Activated CD4-positive, alpha-beta T cell treated with anti-CD3 and anti-CD28 coated beads, Interleukin-2, Interleukin-6, amounts not matched to agents 100 ng/mL and 50 ng/mL, durations not matched to agents 16 hours and 8 hours (primary cell): ENCODE results near the gene ACOT7.

Source experiments
- DNase-seq: peaks from one replicate; pipeline ENCODE4 v3.0.0-alpha.2; 2020

Gene ACOT7

GRCh38 chr1:6280761-6281451 lies 112.7 kb downstream of the ACOT7 start:
- no peak for DNase-seq

DNA sequence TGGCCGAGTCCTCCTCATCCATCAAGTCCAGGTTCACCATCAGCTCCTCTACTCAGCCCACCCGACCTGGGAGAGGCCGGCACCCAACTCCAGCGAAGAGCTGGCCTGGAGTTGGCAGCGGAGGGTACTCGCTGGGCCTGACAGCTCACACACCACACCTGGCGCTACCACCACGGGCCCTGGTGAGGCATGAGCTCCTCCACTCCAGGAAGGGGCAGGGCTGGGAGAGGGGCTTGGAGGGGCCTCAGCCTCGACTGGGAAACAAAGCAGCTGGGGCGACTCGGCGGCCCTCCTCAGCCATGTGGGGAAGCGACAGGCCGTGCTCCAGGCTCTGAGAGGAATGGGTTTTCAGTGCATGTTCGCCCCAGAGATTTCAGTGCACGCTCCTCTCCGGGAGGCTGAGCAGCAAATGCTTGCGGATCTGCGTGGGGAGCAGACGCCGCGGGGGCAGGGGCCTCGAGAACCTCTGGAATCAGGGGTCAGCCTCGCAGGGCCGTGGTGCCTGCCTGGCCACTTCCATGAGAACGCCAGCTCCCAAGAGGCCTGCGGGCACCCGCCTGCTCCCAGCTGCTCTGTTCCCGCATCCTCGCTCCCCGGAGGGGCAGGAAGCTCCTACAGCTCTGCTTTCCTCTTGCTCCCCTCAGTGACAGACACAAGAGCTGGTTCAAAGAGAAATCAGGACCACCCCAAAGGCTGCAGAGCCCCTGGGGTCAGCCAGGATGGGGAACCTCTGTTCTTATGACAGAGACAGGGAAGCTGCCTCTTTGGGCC lies 113.8 kb downstream of the ACOT7 start:
- DNase-seq, result no peak

- DNase-seq, result no peak
Observed at GRCh38 chr1:6279066-6279465, 114.5 kb downstream of the ACOT7 start.

DNA sequence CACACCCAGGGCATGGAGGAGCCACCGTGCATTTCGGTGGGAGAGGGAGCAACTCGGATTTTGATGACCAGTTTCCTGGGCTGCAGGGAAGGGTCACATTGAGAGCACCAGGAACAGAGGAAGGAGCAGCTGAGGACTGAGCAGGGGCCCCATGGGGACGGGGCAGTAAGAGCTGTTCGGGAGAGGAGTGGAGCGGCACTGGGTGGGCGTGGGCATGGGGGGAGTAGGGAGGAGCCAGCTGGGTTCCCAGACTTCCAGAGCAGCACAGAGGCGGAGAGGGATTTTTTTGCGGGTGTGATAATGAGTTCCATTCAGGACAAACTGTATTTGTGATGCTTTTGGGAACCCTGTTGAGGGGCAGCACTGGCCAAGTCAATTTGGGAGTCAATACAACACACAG lies 115.3 kb downstream of the ACOT7 start:
- no peak for DNase-seq

GRCh38 chr1:6276811-6277555 lies 116.6 kb downstream of the ACOT7 start:
- DNase-seq, result no peak

GRCh38 chr1:6275826-6276782 lies 117.5 kb downstream of the ACOT7 start:
- no peak for DNase-seq

GRCh38 chr1:6274622-6275139 lies 118.9 kb downstream of the ACOT7 start:
- no peak for DNase-seq

- DNase-seq, result no peak
Observed at GRCh38 chr1:6274102-6274501, 119.5 kb downstream of the ACOT7 start.

GRCh38 chr1:6273380-6273891 lies 120.1 kb downstream of the ACOT7 start:
- DNase-seq, result no peak

DNA sequence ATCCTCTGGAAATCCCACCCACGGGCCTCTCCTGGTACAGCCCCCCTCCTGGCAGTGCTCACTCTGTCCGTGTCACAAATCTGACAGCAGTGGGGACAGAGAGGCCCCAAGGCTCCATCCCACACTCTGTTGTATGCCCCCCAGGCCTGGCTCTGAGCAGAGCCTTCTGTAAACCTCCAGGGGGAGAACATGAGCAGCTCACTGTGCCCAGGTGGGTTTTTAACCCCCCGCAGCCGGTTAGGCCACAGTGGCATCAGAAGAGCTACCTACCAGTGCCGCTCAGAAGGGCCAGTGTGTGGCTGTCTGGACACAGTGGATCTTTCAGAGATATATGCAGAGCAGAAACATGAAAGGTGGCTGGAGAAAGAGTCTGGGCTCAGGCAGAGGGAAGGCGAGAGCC lies 120.7 kb downstream of the ACOT7 start:
- no peak for DNase-seq

DNA sequence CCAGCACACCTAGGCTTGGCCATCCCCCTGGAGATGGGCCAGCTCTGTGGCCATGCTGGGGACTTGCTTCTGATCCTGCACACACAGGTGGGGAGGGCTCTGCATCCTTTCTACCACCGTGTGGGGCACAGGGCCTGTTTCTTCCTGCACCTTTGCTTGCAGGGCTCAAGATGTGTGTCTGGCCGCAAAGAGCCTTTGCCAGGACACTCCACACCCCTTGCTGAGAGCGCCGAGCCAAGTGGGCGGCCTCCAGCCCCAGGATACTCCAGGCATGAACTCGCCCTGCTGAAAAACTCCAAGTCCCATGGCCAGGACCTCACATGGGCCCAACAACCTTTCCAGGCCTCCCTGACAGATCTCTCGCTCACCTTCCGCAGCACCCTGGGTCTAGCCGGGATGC lies 121.1 kb downstream of the ACOT7 start:
- no peak for DNase-seq

DNA sequence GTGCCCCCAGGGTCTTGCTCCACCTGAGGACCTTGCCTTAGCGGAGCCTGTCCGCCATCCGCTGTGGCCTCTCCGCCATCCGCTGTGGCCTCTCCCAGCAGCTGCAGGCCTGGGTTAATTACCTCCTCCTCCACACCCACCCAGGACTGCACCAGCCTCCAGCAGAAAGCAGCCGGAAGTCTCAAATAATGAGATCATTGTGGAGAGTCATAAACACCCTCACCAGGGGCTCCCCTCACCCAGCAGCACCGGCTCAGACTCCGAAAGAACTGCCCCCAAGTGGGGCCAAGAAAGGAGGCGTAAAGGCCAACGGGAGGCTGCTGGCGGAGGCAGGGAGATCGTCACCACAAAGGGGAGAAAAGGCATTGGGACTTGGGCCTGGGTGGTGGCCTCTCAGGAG lies 122.0 kb downstream of the ACOT7 start:
- DNase-seq, result no peak

DNA sequence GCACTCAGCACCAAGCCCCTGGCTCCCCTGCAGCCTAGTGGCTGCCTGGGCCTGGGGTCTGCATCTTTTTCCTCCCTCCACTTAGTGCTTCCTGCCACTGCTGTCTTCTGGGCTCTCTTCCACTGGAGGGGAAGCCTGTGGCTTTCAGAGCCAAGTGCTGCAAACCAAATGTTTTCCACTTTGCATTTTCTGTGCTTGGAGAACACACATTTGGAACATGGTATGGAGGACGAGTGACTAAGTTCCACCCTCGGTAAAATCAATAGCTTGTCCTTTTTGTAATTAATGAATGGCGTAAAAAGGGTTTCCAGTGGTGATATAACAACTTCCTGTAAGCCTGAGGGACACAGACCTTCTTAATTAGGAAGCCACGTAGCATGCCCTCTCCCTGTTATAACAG lies 122.6 kb downstream of the ACOT7 start:
- no peak for DNase-seq

DNA sequence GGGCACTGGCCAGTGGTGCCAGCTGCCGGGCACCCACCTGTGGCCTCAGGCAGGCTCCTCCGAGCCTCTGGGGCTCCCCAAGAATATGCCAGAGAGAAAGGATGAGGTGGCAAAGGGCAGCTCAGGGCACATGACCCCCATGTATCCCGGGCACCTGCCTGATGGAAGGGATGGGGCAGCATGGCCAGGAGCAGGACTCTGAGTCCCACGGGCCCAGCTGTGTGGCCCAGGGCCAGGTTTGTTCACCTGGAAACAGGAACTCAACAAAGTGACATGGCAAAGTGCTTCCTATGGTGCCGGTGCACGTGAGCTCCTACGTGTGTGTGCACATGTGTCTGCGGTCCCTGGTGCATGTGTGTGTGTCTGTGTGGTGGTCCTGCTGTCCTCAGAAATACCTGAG lies 123.2 kb downstream of the ACOT7 start:
- DNase-seq, result no peak

- DNase-seq, result no peak
Observed at GRCh38 chr1:6269720-6270400, 123.7 kb downstream of the ACOT7 start.

DNA sequence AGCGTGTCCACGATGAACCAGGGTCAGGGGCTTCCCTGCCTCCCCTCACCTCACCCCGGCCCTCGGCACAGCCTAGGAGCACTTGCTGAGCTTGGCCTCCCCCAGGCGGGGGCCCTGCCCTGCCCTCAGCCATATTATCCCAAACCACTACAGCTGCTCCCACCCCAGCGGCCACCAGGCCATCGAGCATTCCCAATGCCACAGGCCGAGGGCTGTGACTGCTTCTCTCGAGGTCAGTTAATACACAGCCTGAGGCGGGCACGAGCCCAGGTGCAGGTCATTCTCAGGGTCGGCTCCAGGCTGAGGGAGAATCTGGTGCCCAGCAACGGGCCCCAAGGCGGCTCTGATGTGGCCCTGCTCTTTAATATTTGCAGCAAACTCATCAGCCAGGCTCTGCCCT lies 124.3 kb downstream of the ACOT7 start:
- no peak for DNase-seq

GRCh38 chr1:6268415-6268814 lies 125.2 kb downstream of the ACOT7 start:
- no peak for DNase-seq

GRCh38 chr1:6267686-6268322 lies 125.8 kb downstream of the ACOT7 start:
- DNase-seq, result no peak

DNA sequence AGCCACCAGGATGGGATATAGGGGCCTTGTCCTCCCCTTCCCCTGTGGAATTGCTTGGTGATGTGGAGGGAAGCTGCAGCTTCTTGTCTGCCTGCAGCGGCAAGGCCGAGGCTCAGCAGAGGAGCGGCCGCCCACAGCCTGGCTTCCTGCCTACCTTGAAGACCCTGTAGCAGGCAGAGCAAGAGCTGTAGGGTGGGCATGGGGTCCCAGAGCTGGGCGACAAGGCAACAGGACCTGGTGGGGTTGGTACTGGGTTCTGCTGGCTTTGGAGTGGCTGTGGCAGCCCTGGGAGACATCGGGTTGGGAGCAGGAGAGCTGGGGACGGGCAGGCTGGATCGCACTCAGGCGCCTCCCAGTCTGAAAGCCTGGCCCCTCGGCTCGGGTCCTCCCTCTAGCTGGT lies 126.9 kb downstream of the ACOT7 start:
- no peak for DNase-seq

- DNase-seq, result no peak
Observed at GRCh38 chr1:6265151-6265550, 128.4 kb downstream of the ACOT7 start.

GRCh38 chr1:6263716-6264115 lies 129.9 kb downstream of the ACOT7 start:
- no peak for DNase-seq
